NCI-H510A (cell line): Measurements from ENCODE around the gene EXOSC10.
A peak's percentile ranks its signal among the peaks of the same experiment; 100 is the strongest.
"Not testable (repeated sequence)": the region's sequence is repeated elsewhere in the genome, so short reads cannot be mapped to it uniquely, and the experiment has no call there.

ENCODE experiments used
- DNase-seq: peaks from one replicate; lab custom pipeline; 2025; lab: John Stamatoyannopoulos, UW

EXOSC10 gene

DNA sequence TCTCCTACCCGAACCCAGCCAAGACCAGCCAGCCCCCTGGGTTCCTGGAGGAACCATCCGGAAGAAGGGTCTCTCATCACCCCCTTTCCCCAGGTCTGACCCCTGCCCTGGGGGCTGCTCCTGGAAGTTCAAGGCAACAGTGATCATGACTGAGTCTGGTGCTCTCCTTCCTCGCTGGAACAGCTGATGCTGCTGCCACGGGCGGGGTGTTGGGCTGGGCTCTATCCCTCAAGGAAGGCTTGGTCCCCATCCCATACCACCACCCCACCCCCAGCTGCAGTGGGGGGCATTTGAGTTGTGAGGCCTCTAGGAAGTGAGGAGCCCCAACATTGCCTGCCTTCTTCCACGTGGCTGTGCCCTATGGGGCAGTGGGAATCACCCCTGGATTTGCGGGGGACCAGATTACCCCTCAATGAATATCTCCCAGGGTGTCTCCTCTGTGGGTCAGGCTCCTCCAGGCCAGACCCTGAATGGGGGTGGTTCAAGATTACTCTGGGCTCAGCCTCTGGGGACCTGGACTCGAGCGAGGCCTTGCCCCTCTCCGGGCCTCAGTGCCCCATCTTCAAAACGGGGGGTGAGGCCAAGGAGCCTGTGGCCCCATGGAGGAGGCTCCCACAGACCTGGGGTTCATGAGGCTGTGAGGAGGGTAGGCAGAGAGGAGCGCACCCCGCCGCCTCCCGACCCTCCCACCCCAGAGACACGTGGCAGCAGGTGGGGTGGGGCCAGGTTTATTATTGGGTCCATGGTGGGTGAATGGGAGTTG, 55.4 kb downstream of the EXOSC10 start:
- no peak for DNase-seq

- no peak for DNase-seq
These were observed 56.4 kb downstream of the EXOSC10 start for GRCh38 chr1:11042995-11043874.

DNA sequence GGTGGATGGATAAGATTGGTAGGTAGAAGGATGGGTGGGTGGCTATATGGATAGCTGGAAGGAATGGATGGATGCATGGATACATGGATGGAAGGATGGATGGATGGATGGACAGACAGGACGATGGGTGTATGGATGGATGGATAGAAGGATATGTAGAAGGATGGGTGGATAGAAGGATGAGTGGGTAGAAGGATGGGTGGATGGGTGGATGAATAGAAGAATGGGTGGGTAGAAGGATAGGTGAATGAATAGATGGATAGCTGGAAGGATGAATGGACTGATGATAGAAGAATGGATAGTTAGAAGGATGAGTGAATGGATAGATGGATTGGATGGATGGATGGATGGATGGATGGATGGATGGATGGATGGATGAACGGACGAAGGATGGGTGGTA, 57.6 kb downstream of the EXOSC10 start:
- no peak for DNase-seq

DNA sequence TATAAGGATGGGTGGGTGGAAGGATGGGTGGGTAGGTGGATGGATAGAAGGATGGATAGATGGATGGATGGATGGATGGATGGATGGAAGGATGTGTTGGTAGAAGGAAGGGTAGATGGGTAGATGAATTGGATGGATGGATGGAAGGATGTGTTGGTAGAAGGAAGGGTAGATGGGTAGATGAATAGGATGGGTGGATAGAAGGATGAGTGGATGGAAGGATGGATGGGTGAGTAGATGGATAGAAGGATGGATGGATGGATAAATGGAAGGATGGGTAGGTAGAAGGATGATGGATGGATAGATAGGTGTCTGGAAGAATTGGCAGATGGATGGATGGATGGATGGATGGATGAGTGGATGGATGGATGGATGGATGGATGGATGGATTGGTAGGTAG, 58.6 kb downstream of the EXOSC10 start:
- DNase-seq = no peak

DNA sequence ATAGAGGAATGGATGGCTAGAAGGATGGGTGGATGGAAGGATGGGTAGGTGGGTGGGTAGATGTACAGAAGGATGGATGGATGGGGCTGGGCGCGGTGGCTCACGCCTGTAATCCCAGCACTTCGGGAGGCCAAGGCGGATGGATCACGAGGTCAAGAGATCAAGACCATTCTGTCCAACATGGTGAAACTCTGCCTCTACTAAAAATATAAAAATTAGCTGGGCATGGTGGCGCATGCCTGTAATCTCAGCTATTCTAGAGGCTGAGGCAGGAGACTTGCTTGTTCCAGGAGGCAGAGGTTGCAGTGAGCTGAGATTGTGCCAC, 59.6 kb downstream of the EXOSC10 start:
- DNase-seq = not testable (repeated sequence)

GRCh38 chr1:11039351-11040104, 60.1 kb downstream of the EXOSC10 start:
- no peak for DNase-seq

GRCh38 chr1:11037740-11038182, 61.9 kb downstream of the EXOSC10 start:
- peak; percentile 91 for DNase-seq

DNA sequence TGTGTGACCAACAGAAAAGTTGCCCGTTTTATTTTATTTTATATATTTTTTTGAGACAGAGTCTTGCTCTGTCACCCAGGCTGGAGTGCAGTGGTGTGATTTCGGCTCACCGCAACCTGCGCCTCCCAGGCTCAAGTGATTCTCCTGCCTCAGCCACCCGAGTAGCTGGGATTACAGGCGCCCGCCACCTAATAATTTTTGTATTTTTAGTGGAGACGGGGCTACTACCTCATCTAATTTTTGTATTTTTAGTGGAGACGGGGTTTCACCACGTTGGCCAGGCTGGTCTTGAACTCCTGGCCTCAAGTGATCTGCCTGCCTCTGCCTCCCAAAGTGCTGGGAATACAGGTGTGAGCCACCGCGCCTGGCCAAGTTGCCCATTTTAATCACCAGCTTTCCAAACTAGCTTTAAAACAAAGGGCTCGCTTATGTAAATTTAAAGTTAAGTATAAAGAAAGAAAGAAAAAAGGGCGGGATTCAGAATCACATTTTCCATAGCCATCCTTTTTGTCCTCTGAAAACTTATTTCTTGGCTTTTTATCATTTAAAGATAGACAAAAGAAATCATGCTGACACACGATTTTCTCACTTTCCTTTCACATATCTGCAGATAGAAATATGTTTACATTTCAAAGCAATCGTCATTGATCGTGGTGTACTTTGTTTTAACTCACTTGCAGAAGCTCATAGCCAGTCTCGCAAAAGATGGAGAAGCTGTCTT, 62.5 kb downstream of the EXOSC10 start:
- DNase-seq = not testable (repeated sequence)

- DNase-seq = no peak
These were observed 67.9 kb downstream of the EXOSC10 start for GRCh38 chr1:11031624-11032262.

GRCh38 chr1:11030865-11031264, 68.8 kb downstream of the EXOSC10 start:
- no peak for DNase-seq

GRCh38 chr1:11028018-11028417, 71.7 kb downstream of the EXOSC10 start:
- DNase-seq = no peak

GRCh38 chr1:11027316-11027715, 72.4 kb downstream of the EXOSC10 start:
- DNase-seq = no peak

- DNase-seq = no peak
These were observed 72.8 kb downstream of the EXOSC10 start for GRCh38 chr1:11026903-11027302.

- DNase-seq = no peak
These were observed 73.6 kb downstream of the EXOSC10 start for GRCh38 chr1:11026052-11026451.

- no peak for DNase-seq
These were observed 74.1 kb downstream of the EXOSC10 start for GRCh38 chr1:11025618-11026017.

GRCh38 chr1:11024874-11025203, 74.8 kb downstream of the EXOSC10 start:
- DNase-seq = no peak

GRCh38 chr1:11024154-11024873, 75.4 kb downstream of the EXOSC10 start:
- DNase-seq = no peak

GRCh38 chr1:11023201-11023600, 76.5 kb downstream of the EXOSC10 start:
- no peak for DNase-seq

DNA sequence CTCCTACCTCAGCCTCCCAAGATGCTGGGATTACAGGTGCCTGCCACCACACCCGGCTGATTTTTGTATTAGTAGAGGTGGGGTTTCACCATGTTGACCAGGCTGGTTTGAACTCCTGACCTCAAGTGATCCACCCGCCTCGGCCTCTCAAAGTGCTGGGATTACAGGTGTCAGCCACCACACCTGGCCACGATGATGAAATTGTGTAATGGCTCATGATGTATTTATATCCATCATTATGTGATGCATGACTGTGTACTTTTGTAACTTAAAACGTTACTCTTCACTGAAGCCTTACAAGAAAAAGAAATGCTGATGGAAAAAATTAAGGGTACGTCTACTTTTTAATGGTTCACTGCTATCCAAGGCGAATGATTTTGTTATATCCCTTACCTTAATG, 79.7 kb downstream of the EXOSC10 start:
- DNase-seq = no peak

DNA sequence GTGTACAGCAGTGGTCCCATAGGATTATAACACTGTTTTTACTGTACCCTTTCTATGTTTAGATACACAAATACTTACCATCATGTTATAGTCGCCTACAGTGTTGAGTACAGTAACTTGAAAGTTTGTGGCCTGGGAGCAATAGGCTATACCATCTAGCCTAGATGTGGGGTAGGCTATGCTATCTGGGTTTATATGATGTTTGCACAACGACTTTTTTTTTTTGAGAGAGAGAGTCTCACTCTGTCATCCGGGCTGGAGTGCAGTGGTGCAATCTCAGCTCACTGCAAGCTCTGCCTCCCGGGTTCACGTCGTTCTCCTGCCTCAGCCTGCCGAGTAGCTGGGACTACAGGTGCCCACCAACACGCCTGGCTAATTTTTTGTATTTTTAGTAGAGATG, 80.3 kb downstream of the EXOSC10 start:
- DNase-seq = not testable (repeated sequence)
